Measurements from ENCODE around the gene LRP10. TPM values are rescaled to one million over a fixed set of nuclear protein-coding genes. Genes with fewer than 3 reads are reported as not detected.

LRP10 gene
- total and polyA plus RNA-seq, 2 donors (not counting 1 experiment from before 2014, with no cell fraction given) = 99.7 to 120 TPM

DNA sequence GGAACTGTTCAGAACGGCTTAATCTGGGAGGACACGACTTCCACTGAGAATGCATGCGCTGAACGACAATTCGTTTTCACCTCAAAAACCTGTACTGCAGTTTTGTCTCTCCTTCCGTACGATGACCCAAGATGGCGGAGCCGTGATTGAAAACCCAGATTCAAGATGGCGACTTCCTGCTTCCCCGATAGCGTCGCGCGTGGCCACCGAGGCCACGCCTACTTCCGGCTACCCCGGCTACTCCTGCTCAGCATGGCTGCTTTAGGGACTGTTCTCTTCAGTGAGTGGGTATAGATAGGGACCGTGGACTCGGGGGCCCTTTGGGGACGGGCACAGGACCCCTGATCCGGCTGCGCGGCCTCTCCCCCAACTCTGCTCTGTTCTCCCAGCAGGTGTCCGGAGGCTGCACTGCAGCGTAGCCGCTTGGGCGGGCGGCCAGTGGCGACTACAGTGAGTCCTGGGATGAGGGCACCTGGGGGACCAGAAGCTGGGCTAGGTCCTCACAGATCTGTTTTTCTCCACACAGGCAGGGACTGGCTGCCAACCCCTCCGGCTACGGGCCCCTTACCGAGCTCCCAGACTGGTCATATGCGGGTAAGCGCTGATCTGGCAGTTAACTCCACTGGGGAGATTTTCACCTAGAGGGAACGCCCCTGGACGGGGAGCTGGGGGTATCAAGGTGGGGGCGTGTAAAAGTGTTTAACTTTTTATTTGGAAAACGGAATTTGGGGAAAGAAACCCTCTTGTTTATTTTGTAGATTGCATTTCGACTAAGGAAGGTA lies 41.7 kb upstream of the LRP10 start, which contains the start of gene MRPL52:
Gene MRPL52, plus strand, starts transcription at position 227 of the 782 bp plus-strand sequence. Its CDS starts 26 bp downstream, at position 253.
- Histone ChIP-seq H3K36me3 (replicated peaks in 1 of 2; ENCODE audit: control extremely low read depth in 1 of 2, control insufficient read depth in 1 of 2, extremely low read depth in 1 of 2, insufficient read depth in 2 of 2, low read length in 1 of 2) (peaks cover 12 to 27% of the 10 kb centered on the region in 2 experiments), H3K27me3 (replicated peaks in 1 of 4; ENCODE audit: control extremely low read depth in 1 of 4, control insufficient read depth in 3 of 4, insufficient read depth in 4 of 4, low read length in 3 of 4) (no peaks in the 10 kb centered on the region), H3K9me3 (ENCODE audit: control extremely low read depth in 1 of 3, control insufficient read depth in 2 of 3, insufficient read depth in 1 of 3, low read length in 2 of 3) (peaks cover 0 to 3% (median 0%) of the 10 kb centered on the region in 3 donors), H3K4me3 (ENCODE audit: control extremely low read depth in 1 of 5, extremely low read depth in 1 of 5, insufficient read depth in 1 of 5, low read depth in 2 of 5, low read length in 4 of 5) (peak within 1 kb of the TSS; percentile 68 to 92 (median 84)), H3K4me1 (ENCODE audit: control insufficient read depth in 2 of 2, insufficient read depth in 2 of 2, low read length in 2 of 2) (peaks cover 18 to 22% of the 10 kb centered on the region in 2 donors), H3K4me2 (replicated peaks; ENCODE audit: low read depth, low read length, poor library complexity, severe bottlenecking) (peak within 1 kb of the TSS; percentile 88), H3K27ac (ENCODE audit: low read length in 2 of 2) (peak within 1 kb of the TSS; percentile 87 to 91), H3K9ac (ENCODE audit: low read length) (peak within 1 kb of the TSS; percentile 95), H2AFZ (ENCODE audit: insufficient read depth, low read depth, low read length, poor library complexity, severe bottlenecking) (peak within 1 kb of the TSS; percentile 99), H3K79me2 (ENCODE audit: control insufficient read depth, insufficient read depth, low read length) (peaks cover 22% of the 10 kb centered on the region), H4K20me1 (ENCODE audit: control insufficient read depth, insufficient read depth, low read length, poor library complexity, severe bottlenecking) (no peaks in the 10 kb centered on the region)
- TF ChIP-seq, protein P1, sequence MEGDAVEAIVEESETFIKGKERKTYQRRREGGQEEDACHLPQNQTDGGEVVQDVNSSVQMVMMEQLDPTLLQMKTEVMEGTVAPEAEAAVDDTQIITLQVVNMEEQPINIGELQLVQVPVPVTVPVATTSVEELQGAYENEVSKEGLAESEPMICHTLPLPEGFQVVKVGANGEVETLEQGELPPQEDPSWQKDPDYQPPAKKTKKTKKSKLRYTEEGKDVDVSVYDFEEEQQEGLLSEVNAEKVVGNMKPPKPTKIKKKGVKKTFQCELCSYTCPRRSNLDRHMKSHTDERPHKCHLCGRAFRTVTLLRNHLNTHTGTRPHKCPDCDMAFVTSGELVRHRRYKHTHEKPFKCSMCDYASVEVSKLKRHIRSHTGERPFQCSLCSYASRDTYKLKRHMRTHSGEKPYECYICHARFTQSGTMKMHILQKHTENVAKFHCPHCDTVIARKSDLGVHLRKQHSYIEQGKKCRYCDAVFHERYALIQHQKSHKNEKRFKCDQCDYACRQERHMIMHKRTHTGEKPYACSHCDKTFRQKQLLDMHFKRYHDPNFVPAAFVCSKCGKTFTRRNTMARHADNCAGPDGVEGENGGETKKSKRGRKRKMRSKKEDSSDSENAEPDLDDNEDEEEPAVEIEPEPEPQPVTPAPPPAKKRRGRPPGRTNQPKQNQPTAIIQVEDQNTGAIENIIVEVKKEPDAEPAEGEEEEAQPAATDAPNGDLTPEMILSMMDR (IDR thresholded peaks at IDR 0.05) = no peak
- TF ChIP-seq EZH2 (IDR thresholded peaks at IDR 0.05; ENCODE audit: borderline replicate concordance, insufficient read depth, low read depth, low read length, poor library complexity, severe bottlenecking) = no peak
- CTCF ChIA-PET = interaction anchor here (0.6 to 8.7 kb wide), 14 partner anchors 8 to 273 kb away, joined by 3 to 90 read pairs (median 4); partner anchors contain the start of gene OXA1L
- peak within 1 kb of the TSS; percentile 84 for H3K4me3 Mint-ChIP-seq
- intact Hi-C loops (cut with micrococcal nuclease) = loop anchor here (1.0 kb wide), 5 partner anchors 40 to 274 kb away; partner anchors contain the start of genes DAD1, OXA1L and PRMT5
- POLR2A ChIA-PET = interaction anchor here (0.6 to 1.6 kb wide), 7 partner anchors 17 to 82 kb away, joined by 3 to 6 read pairs (median 5); no protein-coding TSS in a partner anchor
- DNase-seq (peak; percentile 95), ATAC-seq (ENCODE audit: low read depth) (peak; percentile 94)
- H3K4me1 Mint-ChIP-seq = peaks cover 30% of the 10 kb centered on the region
- H3K27ac Mint-ChIP-seq = peak within 1 kb of the TSS; percentile 93
- under 1% methylated on average over 40 of the region's 41 CpGs for WGBS (ENCODE audit: insufficient coverage)
- H3K27me3 Mint-ChIP-seq = no peaks in the 10 kb centered on the region
- no peaks in the 10 kb centered on the region for H3K9me3 Mint-ChIP-seq (ENCODE audit: insufficient read depth)
